Neural crest cell (in vitro differentiated cells): ENCODE measurements around the gene GAL3ST2. TPM values are rescaled to one million over a fixed set of nuclear protein-coding genes. Genes with fewer than 3 reads are reported as not detected.
A peak's percentile ranks its signal among the peaks of the same experiment; 100 is the strongest.
"Not testable (repeated sequence)": the region's sequence is repeated elsewhere in the genome, so short reads cannot be mapped to it uniquely, and the experiment has no call there.

Experiments used
- DNase-seq: peaks from one replicate; pipeline ENCODE4 v3.0.0; 2021; ENCODE audit warnings: low read depth, mixed read lengths, low spot score
- H3K27ac Mint-ChIP-seq: one replicate; pipeline ENCODE4 v1.8.0; 2021; ENCODE audit warnings: mild to moderate bottlenecking, mixed read lengths; ENCODE audit not compliant: unreplicated experiment
- H3K27me3 Mint-ChIP-seq: 2 replicates; pipeline ENCODE4 v1.8.0; 2021; ENCODE audit warnings: low read depth, mild to moderate bottlenecking, mixed read lengths
- H3K36me3 Mint-ChIP-seq: 2 replicates; pipeline ENCODE4 v1.8.0; 2021; ENCODE audit warnings: low read depth, mild to moderate bottlenecking, mixed read lengths
- H3K4me1 Mint-ChIP-seq: 2 replicates; pipeline ENCODE4 v1.8.0; 2021; ENCODE audit warnings: mixed read lengths
- H3K4me3 Mint-ChIP-seq: one replicate; pipeline ENCODE4 v1.8.0; 2021; ENCODE audit warnings: mild to moderate bottlenecking, mixed read lengths
- H3K9me3 Mint-ChIP-seq: 2 replicates; pipeline ENCODE4 v1.8.0; 2021; ENCODE audit warnings: mixed read lengths
- total RNA-seq: library from RNA; stranded (reverse); gene quantifications from 2 replicates; pipeline ENCODE4 v1.2.1, GENCODE V29; 2021
- TF ChIP-seq, protein P1 (sequence below): fragments of 200-600 bp; sonication (generic); conservative IDR thresholded peaks from 2 replicates; pipeline ENCODE4 v1.5.0; 2021; ENCODE audit warnings: antibody characterized with exemption, mild to moderate bottlenecking

Gene GAL3ST2
- total RNA-seq, 1 donor from 2014 or later = 0.28 TPM

DNA sequence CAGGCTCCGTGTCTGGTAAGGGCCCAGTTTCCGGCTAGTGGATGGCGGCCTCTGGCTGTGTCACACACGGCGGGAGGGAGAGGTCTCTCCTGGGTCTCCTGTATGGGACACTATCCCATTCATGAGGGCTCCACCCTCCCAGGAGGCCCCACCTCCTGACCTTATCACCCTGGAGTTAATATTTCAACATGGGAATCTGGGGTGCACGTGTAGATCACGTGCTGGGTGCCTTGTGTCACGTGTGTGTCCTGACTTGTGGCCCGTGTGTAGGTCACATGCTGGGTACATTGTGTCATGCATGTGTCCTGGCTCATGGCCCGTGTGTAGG lies 42.3 kb downstream of the GAL3ST2 start:
- H3K4me3 Mint-ChIP-seq = no peak overlapping the region
- H3K9me3 Mint-ChIP-seq = peaks cover 9% of the 10 kb centered on the region
- peaks cover 9% of the 10 kb centered on the region for H3K36me3 Mint-ChIP-seq
- peaks cover 12% of the 10 kb centered on the region for H3K4me1 Mint-ChIP-seq
- H3K27ac Mint-ChIP-seq = no peak overlapping the region
- no peak for DNase-seq
- TF ChIP-seq, protein P1, sequence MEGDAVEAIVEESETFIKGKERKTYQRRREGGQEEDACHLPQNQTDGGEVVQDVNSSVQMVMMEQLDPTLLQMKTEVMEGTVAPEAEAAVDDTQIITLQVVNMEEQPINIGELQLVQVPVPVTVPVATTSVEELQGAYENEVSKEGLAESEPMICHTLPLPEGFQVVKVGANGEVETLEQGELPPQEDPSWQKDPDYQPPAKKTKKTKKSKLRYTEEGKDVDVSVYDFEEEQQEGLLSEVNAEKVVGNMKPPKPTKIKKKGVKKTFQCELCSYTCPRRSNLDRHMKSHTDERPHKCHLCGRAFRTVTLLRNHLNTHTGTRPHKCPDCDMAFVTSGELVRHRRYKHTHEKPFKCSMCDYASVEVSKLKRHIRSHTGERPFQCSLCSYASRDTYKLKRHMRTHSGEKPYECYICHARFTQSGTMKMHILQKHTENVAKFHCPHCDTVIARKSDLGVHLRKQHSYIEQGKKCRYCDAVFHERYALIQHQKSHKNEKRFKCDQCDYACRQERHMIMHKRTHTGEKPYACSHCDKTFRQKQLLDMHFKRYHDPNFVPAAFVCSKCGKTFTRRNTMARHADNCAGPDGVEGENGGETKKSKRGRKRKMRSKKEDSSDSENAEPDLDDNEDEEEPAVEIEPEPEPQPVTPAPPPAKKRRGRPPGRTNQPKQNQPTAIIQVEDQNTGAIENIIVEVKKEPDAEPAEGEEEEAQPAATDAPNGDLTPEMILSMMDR = no peak
- peaks cover 10% of the 10 kb centered on the region for H3K27me3 Mint-ChIP-seq

DNA sequence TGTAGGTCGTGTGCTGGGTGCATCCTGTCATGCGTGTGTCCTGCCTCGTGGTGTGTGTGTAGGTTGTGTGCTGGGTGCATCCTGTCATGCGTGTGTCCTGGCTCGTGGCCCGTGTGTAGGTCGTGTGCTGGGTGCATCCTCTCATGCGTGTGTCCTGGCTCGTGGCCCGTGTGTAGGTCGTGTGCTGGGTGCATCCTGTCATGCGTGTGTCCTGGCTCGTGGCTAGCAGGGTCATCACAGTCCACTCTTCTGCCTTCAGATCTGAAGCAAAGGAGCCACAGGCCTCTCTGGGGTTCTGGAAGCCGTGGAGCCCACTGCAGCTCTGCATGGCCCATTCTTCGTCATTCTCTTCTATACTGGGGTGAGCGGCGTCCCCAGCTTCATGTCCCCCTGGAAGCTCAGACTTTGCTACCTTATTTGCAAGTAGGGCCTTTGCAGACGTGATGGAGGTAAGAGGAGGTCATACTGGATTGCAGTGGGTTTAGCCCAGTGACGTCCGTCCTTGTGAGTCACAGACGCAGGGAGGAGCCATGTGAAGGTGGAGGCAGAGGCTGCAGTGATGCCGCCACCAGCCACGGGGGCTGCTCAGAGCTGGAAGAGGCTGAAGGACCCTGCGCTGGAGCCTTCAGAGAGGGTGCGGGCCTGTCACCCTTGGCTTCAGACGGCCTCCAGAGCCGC lies 43.5 kb downstream of the GAL3ST2 start:
- DNase-seq, H3K27ac Mint-ChIP-seq, H3K4me3 Mint-ChIP-seq: not testable (repeated sequence)
- peaks cover 12% of the 10 kb centered on the region for H3K4me1 Mint-ChIP-seq
- H3K27me3 Mint-ChIP-seq = peaks cover 16% of the 10 kb centered on the region
- H3K36me3 Mint-ChIP-seq = peaks cover 15% of the 10 kb centered on the region
- H3K9me3 Mint-ChIP-seq = peaks cover 14% of the 10 kb centered on the region

DNA sequence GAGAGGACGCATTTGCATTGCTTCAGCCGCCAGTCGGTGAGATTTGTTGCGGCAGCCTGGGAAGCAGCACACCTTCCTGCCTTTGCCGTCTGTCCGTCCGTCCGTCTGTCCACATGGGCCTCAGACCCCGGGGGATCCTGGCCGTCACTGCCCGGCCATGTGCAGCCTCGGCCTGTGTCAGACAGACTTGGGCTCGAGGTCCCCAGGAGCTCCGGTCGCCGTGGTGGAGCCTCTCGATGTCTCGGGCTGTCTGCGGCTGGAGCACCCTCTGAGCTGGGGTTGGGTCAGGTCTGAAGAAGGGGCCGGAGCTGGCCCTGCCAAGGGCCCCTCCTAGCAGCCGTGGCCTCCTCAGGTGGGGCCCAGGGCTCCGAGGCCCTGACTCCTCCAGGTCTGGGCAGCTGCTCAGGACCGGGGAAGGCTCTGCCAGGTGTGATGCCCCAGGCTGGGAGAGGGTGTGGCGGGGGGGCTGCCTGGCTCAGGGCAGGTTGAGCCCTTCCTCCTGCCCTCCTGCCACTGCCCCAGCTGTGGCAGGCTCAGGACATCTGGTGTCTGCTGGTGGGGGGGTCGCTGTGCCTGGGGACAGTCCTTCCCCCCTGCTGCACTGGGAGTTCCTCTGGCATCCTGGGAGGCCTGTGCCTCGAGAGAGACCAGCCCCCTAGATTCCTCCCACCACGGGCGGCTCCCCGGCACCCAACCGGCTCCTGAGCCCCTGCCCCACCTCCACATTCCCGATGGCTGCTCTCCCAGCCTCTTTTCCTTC lies 44.2 kb downstream of the GAL3ST2 start:
- no peak overlapping the region for H3K27ac Mint-ChIP-seq
- H3K9me3 Mint-ChIP-seq = peaks cover 18% of the 10 kb centered on the region
- H3K27me3 Mint-ChIP-seq = peaks cover 22% of the 10 kb centered on the region
- TF ChIP-seq, protein P1 = no peak
- H3K36me3 Mint-ChIP-seq = peaks cover 19% of the 10 kb centered on the region
- DNase-seq = no peak
- H3K4me3 Mint-ChIP-seq = no peak overlapping the region
- peaks cover 12% of the 10 kb centered on the region for H3K4me1 Mint-ChIP-seq

DNA sequence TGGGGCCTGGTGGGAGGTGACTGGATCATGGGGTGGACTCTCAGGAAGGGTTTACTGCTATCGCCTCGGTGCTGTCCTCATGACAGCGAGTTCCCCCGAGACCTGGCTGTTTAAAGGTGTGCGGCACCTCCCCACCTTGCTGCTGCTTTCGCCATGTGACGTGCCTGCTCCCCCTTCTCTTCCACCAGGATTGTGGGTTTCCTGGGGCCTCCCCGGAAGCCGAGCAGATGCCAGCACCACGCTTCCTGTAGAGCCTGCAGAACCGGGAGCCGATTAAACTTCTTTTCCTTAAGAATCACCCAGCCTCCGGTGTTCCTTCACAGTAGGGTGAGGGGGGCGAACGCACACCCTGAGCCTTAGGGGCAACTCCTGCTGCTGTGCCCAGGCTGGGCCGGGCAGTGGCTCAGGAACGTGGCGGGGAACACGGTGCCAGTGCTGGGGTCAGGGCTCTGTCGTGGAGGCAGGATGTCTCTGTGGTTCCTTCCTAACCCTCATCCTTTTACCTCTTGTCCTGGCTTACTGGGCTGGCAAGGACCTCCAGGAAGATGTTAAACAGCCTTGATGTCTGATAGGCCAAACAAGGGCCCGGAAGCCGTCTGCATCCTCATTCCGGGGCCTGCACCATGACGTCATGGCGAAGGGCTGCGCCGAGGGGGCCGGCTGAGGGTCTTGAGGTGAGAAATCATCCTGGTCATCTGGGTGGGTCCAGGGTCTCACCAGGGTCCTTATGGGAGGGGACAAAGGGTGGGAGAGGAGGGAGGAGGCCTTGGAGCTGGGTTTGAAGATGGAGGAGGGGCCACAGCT lies 45.0 kb downstream of the GAL3ST2 start:
- Mint-ChIP-seq H3K4me1 (peaks cover 12% of the 10 kb centered on the region), H3K27me3 (peaks cover 26% of the 10 kb centered on the region), H3K27ac (no peak overlapping the region), H3K4me3 (peak overlapping the region; percentile 19), H3K9me3 (peaks cover 21% of the 10 kb centered on the region), H3K36me3 (peaks cover 19% of the 10 kb centered on the region)
- TF ChIP-seq, protein P1 = no peak
- DNase-seq = no peak

DNA sequence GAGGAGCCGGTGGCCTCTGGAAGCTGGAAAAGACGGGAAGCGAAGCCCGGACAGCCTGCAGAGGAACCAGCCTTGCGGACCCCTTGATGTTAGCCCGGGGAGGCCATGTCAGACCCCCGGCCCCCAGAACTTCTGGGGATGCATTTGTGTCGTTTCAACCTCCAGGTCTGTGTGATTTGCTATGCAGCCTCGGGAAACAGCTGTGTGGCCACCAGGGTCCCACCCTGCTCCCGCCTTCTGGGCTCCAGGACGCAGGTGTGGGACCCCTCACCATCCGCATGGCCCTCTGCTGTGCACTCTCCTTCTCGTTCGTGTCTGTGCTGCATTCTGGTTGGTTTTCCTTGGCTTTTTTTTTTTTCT lies 45.6 kb downstream of the GAL3ST2 start:
- TF ChIP-seq, protein P1 = no peak
- no peak overlapping the region for H3K4me3 Mint-ChIP-seq
- peaks cover 20% of the 10 kb centered on the region for H3K36me3 Mint-ChIP-seq
- H3K9me3 Mint-ChIP-seq = peaks cover 22% of the 10 kb centered on the region
- peaks cover 28% of the 10 kb centered on the region for H3K27me3 Mint-ChIP-seq
- H3K27ac Mint-ChIP-seq = no peak overlapping the region
- H3K4me1 Mint-ChIP-seq = peaks cover 12% of the 10 kb centered on the region
- DNase-seq = no peak

DNA sequence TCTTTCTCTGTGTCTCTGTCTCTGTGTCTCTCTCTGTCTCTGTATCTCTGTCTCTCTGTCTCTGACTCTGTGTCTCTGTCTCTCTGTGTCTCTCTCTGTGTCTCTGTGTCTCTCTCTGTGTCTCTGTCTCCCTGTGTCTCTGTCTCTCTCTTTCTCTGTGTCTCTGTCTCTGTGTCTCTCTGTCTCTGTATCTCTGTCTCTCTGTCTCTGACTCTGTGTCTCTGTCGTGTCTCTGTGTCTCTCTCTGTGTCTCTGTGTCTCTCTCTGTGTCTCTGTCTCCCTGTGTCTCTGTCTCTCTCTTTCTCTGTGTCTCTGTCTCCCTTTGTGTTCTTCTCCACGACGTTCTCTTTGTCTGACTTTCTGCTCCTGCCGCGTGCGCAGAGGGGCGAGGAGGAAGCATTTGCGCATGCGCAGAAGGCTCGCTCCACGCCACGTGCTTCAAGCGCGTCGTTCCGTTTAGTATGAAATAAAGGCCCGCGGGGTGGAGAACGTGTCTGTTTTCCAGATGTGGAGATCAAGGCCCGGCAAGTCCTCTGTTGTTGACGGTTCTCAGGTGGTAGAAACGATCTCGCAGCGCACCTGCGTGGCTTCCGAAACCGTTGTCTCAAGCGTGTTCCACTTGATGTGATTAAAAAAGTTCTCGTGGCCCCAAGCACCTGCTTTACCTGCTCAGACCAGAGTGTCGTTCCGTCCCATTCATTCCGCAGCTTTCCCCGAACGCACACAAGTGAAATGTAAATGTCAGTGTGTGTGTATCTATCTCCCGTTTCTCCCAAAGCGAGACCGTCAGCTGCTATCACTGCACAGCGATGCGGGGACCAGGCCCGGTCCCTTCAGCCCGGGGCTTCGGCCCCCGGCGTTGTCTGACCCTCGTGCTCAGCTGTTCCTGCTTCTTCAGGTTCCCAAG lies 47.2 kb downstream of the GAL3ST2 start:
- H3K4me3 Mint-ChIP-seq = peak overlapping the region; percentile 76

More for the DNA sequence above, 47.2 kb downstream of the GAL3ST2 start:
- Mint-ChIP-seq H3K27me3 (peaks cover 31% of the 10 kb centered on the region), H3K9me3 (peaks cover 27% of the 10 kb centered on the region), H3K36me3 (peaks cover 22% of the 10 kb centered on the region), H3K4me1 (peaks cover 12% of the 10 kb centered on the region)
- not testable (repeated sequence) for DNase-seq, H3K27ac Mint-ChIP-seq
